Gastroesophageal sphincter (tissue), 3 donors: ENCODE results near the gene HTR1B.

ENCODE experiments used
- CTCF ChIP-seq, 4 experiments: fragments of 200-600 bp in 2 of 4; fragments of 450-650 bp in 2 of 4; sonication (generic) in 1 of 4; IDR thresholded peaks; one replicate each; pipeline ENCODE4 v1.5.1; 2017 to 2019; ENCODE audit warnings: antibody characterized with exemption in 4 of 4, mild to moderate bottlenecking in 2 of 4, moderate library complexity in 2 of 4
- EP300 ChIP-seq: sonication (generic); formaldehyde crosslinking; IDR thresholded peaks from one replicate; pipeline ENCODE4 v1.6.1; 2017; ENCODE audit warnings: antibody characterized with exemption, mild to moderate bottlenecking

GRCh38 chr6:77512554-77512953 is 49.3 kb upstream of the HTR1B start:
- TF ChIP-seq CTCF (IDR thresholded peaks at IDR 0.05) (no peak), EP300 (no peak)
